ENCODE results near the gene NFATC2.

Gene NFATC2

DNA sequence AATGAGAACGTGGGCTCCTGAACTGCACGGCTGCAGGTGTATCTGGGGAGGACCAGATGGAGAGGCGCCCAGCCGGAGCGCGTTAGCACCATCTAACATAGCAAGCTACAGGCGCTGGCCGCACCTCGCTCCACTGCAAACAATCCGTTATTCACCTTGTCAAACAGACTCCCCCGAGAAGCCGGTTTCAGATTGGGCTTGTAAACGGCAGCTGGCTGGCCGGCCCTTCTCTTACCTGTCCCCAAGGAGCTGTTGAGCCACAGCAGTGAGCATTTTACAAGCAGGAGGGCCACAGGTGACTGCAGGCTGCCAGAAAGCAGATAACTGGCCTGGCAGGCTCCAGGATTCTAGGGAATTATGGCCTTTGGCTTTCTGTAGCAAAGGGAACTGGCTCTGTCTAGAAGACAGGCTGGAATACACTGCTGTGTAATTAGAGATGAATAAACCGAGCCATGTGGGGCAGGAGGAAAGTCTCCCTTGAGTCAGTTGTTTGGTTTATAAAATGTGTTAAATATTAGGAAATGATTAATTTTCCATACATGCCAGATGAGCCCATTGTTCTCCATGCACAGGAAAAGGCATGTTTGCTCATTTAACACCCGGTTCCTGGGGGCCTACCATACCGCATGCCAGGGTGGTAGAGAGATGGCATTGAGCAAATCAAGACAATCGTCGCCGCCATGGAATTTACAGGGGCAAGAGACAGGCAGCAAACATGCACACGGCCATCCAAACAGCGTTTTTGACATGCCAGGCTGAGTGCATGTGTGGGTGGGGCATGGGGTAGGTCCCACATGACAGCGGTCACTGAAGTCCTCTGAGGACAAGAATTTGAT is 159.3 kb downstream of the NFATC2 start:
- no peak for DNase-seq
- intact Hi-C loops (cut with DNase I; ENCODE audit: low total_unique reads): loop anchor here (5.0 kb wide), 1 partner anchor 209 kb away; no protein-coding TSS in a partner anchor
- H3K4me1 ChIP-seq: no peaks in the 10 kb centered on the region
- TF ChIP-seq CTCF (IDR thresholded peaks at IDR 0.05): no peak
- no peak overlapping the region for H3K27ac ChIP-seq
- H3K4me3 ChIP-seq: no peak overlapping the region
- H3K36me3 ChIP-seq: no peaks in the 10 kb centered on the region
- no peaks in the 10 kb centered on the region for H3K27me3 ChIP-seq
- no peaks in the 10 kb centered on the region for H3K9me3 ChIP-seq

DNA sequence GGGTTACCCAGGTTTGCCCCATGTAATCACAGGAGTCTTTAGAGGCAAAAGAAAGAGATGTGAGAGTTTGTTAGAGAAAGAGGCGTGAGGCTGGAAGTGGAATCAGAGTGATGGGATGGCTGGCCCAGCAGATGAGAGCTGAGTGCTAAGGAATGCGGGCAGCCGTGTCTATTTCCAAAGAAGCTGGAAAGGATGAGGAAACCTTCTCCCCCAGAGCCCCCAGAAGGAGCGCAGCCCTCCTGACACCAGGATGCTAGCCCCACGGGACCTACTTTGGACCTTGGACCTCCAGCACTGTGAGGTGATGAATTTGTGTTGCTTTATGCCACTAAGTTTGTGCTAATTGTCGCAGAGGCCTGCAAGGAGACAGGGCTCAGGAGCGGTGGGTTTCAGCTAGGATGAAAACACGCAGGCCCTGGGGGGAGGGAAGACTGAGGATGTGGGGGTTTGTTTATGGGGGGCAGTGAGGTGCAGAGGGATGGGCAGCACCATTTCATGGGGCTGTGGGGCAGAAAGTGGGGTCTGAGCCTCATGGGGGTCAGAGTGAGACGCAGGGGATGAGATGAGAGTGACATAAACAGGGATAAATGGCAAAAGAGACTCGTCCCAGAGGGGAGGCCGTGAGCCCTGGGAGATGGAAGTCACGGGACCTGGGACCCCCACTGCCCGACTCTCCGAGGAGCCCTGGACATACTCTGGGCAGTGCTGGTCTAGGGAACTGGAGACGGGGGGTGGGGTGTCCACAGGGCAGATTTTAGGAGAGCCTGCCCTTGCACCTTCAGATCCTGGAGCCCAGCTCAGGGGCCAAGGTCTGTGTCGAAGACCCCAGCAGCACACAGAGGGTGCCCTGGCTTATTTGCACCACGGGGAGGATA is 160.2 kb downstream of the NFATC2 start:
- Histone ChIP-seq H3K27me3 (no peaks in the 10 kb centered on the region), H3K4me1 (no peaks in the 10 kb centered on the region), H3K27ac (no peak overlapping the region), H3K4me3 (no peak overlapping the region), H3K36me3 (no peaks in the 10 kb centered on the region), H3K9me3 (no peaks in the 10 kb centered on the region)
- TF ChIP-seq CTCF (IDR thresholded peaks at IDR 0.05): no peak
- intact Hi-C loops (cut with DNase I; ENCODE audit: low total_unique reads): loop anchor here (5.0 kb wide), 1 partner anchor 210 kb away; no protein-coding TSS in a partner anchor
- DNase-seq: no peak

DNA sequence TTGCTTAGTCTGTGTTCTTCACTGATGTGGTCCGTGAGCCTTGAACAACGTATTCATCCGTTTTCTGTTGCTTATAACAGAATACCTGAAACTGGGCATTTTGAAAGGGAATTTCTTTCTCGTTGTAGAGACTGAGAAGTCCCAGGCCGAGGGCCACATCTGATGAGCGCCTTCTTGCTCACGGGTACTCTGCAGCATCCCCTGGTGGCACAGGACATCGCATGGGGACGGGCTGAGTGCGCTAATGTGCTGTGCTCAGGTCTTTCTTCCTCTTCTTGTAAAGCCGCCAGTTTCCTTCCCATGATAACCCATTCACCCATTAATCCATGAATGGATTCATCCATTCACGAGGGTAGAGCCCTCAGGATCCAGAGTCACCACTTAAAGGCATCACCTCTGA is 161.0 kb downstream of the NFATC2 start:
- Histone ChIP-seq H3K27me3 (no peaks in the 10 kb centered on the region), H3K9me3 (no peaks in the 10 kb centered on the region), H3K36me3 (no peaks in the 10 kb centered on the region), H3K4me1 (no peaks in the 10 kb centered on the region), H3K4me3 (no peak overlapping the region), H3K27ac (no peak overlapping the region)
- TF ChIP-seq CTCF (IDR thresholded peaks at IDR 0.05): no peak
- intact Hi-C loops (cut with DNase I; ENCODE audit: low total_unique reads): loop anchor here (5.0 kb wide), 1 partner anchor 211 kb away; no protein-coding TSS in a partner anchor
- no peak for DNase-seq

DNA sequence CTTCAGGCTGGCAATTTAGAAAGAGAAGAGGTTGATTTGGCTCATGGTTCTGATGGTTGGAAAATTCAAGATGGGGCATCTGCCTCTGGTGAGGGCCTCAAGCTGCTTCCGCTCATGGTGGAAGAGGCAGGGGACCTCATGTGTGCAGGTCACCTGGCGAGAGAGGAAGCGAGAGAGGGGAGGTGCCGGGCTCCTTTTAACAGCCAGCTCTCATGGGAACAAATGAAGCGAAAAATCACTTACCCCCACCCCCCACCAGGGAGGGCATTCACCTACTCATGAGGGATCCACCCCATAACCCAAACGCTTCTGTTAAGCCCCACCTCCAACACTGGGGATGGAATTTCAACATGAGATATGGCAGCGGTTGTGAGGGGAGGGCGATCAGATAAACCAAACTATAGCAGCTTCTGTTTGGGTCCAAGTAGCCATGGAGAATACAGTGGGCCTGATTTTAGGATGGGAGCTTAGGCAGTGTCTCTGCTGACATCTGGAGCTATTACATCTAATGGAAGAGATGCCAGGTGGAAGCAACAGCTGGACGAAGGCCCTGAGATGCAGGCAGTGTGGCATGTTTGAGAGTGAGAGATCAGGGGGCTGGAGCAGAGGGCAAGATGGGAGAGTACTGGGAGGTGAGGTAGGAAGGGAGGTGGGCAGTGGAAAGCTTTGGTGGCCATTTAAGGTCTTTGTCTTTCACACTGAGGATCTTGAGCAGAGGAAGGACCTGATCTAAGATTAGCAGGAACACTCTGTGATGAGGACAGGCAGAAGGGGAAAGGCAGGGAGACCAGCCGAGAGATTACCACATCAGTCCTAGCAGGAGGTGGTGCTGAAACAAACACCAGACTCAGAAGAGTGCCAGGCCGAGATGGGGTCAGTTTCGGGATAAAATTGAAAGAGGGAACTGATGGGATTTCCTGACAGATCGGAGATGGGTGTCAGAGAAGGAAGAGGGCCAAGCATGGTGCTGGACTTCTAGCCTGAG is 161.8 kb downstream of the NFATC2 start:
- Histone ChIP-seq H3K27me3 (no peaks in the 10 kb centered on the region), H3K4me1 (no peaks in the 10 kb centered on the region), H3K27ac (no peak overlapping the region), H3K4me3 (no peak overlapping the region), H3K36me3 (no peaks in the 10 kb centered on the region), H3K9me3 (no peaks in the 10 kb centered on the region)
- intact Hi-C loops (cut with DNase I; ENCODE audit: low total_unique reads): loop anchor here (5.0 kb wide), 1 partner anchor 212 kb away; no protein-coding TSS in a partner anchor
- no peak for TF ChIP-seq CTCF (IDR thresholded peaks at IDR 0.05)
- DNase-seq: no peak
